Measurements from ENCODE around the gene KRT76.

DNA sequence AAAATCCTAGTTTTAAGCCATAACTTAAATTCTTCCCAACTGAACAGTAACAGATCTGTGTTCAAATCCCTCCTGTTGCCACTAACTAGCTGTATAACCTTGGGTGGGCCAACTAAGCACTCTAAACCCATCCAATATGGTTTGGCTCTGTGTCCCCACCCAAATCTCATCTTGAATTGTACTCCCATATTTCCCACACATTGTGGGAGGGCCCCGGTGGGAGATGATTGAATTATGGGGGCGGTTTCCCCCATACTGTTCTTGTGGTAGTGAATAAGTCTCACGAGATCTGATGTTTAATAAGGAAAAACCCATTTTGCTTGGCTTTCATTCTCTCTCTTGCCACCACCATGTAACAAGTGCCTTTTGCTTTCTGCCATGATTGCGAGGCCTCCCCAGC, 38.0 kb upstream of the KRT76 start:
- TF ChIP-seq, protein P1, sequence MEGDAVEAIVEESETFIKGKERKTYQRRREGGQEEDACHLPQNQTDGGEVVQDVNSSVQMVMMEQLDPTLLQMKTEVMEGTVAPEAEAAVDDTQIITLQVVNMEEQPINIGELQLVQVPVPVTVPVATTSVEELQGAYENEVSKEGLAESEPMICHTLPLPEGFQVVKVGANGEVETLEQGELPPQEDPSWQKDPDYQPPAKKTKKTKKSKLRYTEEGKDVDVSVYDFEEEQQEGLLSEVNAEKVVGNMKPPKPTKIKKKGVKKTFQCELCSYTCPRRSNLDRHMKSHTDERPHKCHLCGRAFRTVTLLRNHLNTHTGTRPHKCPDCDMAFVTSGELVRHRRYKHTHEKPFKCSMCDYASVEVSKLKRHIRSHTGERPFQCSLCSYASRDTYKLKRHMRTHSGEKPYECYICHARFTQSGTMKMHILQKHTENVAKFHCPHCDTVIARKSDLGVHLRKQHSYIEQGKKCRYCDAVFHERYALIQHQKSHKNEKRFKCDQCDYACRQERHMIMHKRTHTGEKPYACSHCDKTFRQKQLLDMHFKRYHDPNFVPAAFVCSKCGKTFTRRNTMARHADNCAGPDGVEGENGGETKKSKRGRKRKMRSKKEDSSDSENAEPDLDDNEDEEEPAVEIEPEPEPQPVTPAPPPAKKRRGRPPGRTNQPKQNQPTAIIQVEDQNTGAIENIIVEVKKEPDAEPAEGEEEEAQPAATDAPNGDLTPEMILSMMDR (IDR thresholded peaks at IDR 0.05; ENCODE audit: low read depth, low read length): no peak
- TF ChIP-seq POLR2A (IDR thresholded peaks at IDR 0.05; ENCODE audit: extremely low read depth, insufficient read length): no peak

Data from NB4 (cell line).